SHP77 (cell line): ENCODE data around the gene ZSWIM5.
"Not testable (repeated sequence)": the region's sequence is repeated elsewhere in the genome, so short reads cannot be mapped to it uniquely, and the experiment has no call there.

Experiments used
- DNase-seq, 2 experiments: peaks; one replicate each; lab custom pipeline; 2025; lab: John Stamatoyannopoulos, UW

The ZSWIM5 gene

GRCh38 chr1:45094371-45094770 lies 112.0 kb downstream of the ZSWIM5 start:
- not testable (repeated sequence) for DNase-seq

GRCh38 chr1:45093334-45093733 lies 113.1 kb downstream of the ZSWIM5 start:
- peak in 1 of 2 experiments; percentile 12 for DNase-seq

GRCh38 chr1:45089711-45090110 lies 116.7 kb downstream of the ZSWIM5 start:
- DNase-seq, result no peak

- DNase-seq, result no peak
These were observed 121.8 kb downstream of the ZSWIM5 start for GRCh38 chr1:45084562-45084961.

GRCh38 chr1:45079533-45079932 lies 126.9 kb downstream of the ZSWIM5 start:
- DNase-seq, result no peak

- not testable (repeated sequence) for DNase-seq
These were observed 129.4 kb downstream of the ZSWIM5 start for GRCh38 chr1:45076959-45077358.

GRCh38 chr1:45071567-45071966 lies 134.8 kb downstream of the ZSWIM5 start:
- no peak for DNase-seq

- no peak for DNase-seq
These were observed 138.6 kb downstream of the ZSWIM5 start for GRCh38 chr1:45067806-45068205.

- no peak for DNase-seq
These were observed 141.3 kb downstream of the ZSWIM5 start for GRCh38 chr1:45065083-45065482.

GRCh38 chr1:45062463-45062862 lies 143.9 kb downstream of the ZSWIM5 start:
- DNase-seq, result not testable (repeated sequence)

GRCh38 chr1:45059829-45060228 lies 146.6 kb downstream of the ZSWIM5 start:
- DNase-seq, result no peak

GRCh38 chr1:45057542-45057941 lies 148.9 kb downstream of the ZSWIM5 start:
- DNase-seq, result no peak

- no peak for DNase-seq
These were observed 155.2 kb downstream of the ZSWIM5 start for GRCh38 chr1:45051005-45051772.

- no peak for DNase-seq
These were observed 159.4 kb downstream of the ZSWIM5 start for GRCh38 chr1:45047032-45047431.

- DNase-seq, result no peak
These were observed 161.5 kb downstream of the ZSWIM5 start for GRCh38 chr1:45044916-45045315.

- no peak for DNase-seq
These were observed 163.3 kb downstream of the ZSWIM5 start for GRCh38 chr1:45043094-45043493.

- DNase-seq, result no peak
These were observed 166.1 kb downstream of the ZSWIM5 start for GRCh38 chr1:45040297-45040696.

- no peak for DNase-seq
These were observed 167.6 kb downstream of the ZSWIM5 start for GRCh38 chr1:45038661-45039364.

- no peak for DNase-seq
These were observed 168.2 kb downstream of the ZSWIM5 start for GRCh38 chr1:45038240-45038639.

GRCh38 chr1:45037456-45037855 lies 168.9 kb downstream of the ZSWIM5 start:
- DNase-seq, result no peak

- no peak for DNase-seq
These were observed 170.6 kb downstream of the ZSWIM5 start for GRCh38 chr1:45035631-45036301.

- DNase-seq, result no peak
These were observed 173.0 kb downstream of the ZSWIM5 start for GRCh38 chr1:45033356-45033755.

GRCh38 chr1:45032837-45033236 lies 173.6 kb downstream of the ZSWIM5 start:
- DNase-seq, result no peak
